ENCODE data around the gene AQP2. TPM values are rescaled to one million over a fixed set of nuclear protein-coding genes. Genes with fewer than 3 reads are reported as not detected.
A peak's percentile ranks its signal among the peaks of the same experiment; 100 is the strongest.

AQP2 gene
- total and polyA plus RNA-seq, 4 donors: not detected

DNA sequence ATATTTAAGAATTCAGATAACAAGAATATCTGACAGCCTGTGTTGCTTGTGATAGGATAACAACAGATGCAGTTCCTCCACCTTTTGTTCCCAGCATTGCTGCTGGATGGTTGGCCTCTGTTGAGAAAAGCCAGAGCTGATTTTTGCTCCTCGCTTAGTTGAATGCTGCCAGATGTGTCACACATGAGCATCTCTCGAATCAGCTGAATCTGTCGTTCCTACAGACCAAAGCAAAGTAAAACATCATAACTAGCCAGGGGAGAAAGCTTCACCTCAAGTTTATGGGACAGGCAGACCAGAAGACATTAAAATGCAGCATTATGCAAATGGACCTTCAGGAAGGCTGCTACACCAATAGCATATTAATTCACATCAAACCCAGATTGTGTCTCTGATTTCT lies 54.6 kb downstream of the AQP2 start:
- DNase-seq (no peak), ATAC-seq (ENCODE audit: insufficient read depth, low FRiP score) (no peak)
- Histone ChIP-seq H3K27ac (ENCODE audit: low read depth in 1 of 2, low read length in 1 of 2) (no peak overlapping the region), H3K36me3 (ENCODE audit: control insufficient read depth in 4 of 4, insufficient read depth in 4 of 4, low read length in 4 of 4) (peaks cover 0 to 16% (median 5%) of the 10 kb centered on the region in 4 donors), H3K9me3 (ENCODE audit: control insufficient read depth in 4 of 4, insufficient read depth in 3 of 4, low read length in 3 of 4) (no peaks in the 10 kb centered on the region), H3K4me1 (ENCODE audit: control insufficient read depth in 5 of 5, insufficient read depth in 5 of 5, low read length in 5 of 5) (peaks cover 0 to 8% (median 0%) of the 10 kb centered on the region in 5 donors), H3K4me3 (no peak overlapping the region), H3K9ac (ENCODE audit: insufficient read depth in 1 of 2, low read length in 2 of 2) (no peak overlapping the region), H3K27me3 (ENCODE audit: control insufficient read depth in 3 of 3, insufficient read depth in 3 of 3, low read length in 2 of 3) (no peaks in the 10 kb centered on the region)
- TF ChIP-seq, protein P1, sequence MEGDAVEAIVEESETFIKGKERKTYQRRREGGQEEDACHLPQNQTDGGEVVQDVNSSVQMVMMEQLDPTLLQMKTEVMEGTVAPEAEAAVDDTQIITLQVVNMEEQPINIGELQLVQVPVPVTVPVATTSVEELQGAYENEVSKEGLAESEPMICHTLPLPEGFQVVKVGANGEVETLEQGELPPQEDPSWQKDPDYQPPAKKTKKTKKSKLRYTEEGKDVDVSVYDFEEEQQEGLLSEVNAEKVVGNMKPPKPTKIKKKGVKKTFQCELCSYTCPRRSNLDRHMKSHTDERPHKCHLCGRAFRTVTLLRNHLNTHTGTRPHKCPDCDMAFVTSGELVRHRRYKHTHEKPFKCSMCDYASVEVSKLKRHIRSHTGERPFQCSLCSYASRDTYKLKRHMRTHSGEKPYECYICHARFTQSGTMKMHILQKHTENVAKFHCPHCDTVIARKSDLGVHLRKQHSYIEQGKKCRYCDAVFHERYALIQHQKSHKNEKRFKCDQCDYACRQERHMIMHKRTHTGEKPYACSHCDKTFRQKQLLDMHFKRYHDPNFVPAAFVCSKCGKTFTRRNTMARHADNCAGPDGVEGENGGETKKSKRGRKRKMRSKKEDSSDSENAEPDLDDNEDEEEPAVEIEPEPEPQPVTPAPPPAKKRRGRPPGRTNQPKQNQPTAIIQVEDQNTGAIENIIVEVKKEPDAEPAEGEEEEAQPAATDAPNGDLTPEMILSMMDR (IDR thresholded peaks at IDR 0.05; ENCODE audit: control extremely low read depth, extremely low read depth): no peak
- 81 to 95% methylated on average over 3 of the region's 3 CpGs for WGBS, 2 donors

DNA sequence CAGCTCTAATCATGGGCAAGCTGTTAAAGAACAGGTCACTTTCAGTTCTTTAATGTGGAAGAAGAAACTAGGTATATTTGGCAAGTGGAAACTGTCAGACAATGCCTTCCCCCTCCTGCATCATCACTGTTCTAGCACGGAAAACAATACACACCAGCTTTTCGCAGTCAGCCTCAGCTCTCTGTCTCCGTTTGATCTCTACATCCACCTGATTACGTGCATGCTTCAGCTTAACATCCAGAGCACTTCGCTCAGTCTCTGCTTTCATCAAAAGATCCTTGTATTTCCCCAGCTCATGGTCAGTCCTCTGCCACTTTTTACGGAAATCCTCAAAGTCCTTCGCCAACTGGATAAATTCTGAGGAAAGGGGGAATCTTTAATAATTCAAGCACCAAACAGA lies 55.7 kb downstream of the AQP2 start:
- Histone ChIP-seq H3K4me1 (ENCODE audit: control insufficient read depth in 5 of 5, insufficient read depth in 5 of 5, low read length in 5 of 5) (peaks cover 0 to 4% (median 0%) of the 10 kb centered on the region in 5 donors), H3K27ac (ENCODE audit: low read depth in 1 of 2, low read length in 1 of 2) (no peak overlapping the region), H3K9ac (ENCODE audit: insufficient read depth in 1 of 2, low read length in 2 of 2) (peak overlapping the region in 1 of 2 donors; percentile 28), H3K27me3 (ENCODE audit: control insufficient read depth in 3 of 3, insufficient read depth in 3 of 3, low read length in 2 of 3) (no peaks in the 10 kb centered on the region), H3K4me3 (no peak overlapping the region), H3K36me3 (ENCODE audit: control insufficient read depth in 4 of 4, insufficient read depth in 4 of 4, low read length in 4 of 4) (peaks cover 0 to 17% (median 5%) of the 10 kb centered on the region in 4 donors), H3K9me3 (ENCODE audit: control insufficient read depth in 4 of 4, insufficient read depth in 3 of 4, low read length in 3 of 4) (no peaks in the 10 kb centered on the region)
- TF ChIP-seq, protein P1 (IDR thresholded peaks at IDR 0.05; ENCODE audit: control extremely low read depth, extremely low read depth): no peak
- DNase-seq (no peak), ATAC-seq (ENCODE audit: insufficient read depth, low FRiP score) (no peak)
- 94 to 95% methylated on average over 7 of the region's 7 CpGs for WGBS, 2 donors

DNA sequence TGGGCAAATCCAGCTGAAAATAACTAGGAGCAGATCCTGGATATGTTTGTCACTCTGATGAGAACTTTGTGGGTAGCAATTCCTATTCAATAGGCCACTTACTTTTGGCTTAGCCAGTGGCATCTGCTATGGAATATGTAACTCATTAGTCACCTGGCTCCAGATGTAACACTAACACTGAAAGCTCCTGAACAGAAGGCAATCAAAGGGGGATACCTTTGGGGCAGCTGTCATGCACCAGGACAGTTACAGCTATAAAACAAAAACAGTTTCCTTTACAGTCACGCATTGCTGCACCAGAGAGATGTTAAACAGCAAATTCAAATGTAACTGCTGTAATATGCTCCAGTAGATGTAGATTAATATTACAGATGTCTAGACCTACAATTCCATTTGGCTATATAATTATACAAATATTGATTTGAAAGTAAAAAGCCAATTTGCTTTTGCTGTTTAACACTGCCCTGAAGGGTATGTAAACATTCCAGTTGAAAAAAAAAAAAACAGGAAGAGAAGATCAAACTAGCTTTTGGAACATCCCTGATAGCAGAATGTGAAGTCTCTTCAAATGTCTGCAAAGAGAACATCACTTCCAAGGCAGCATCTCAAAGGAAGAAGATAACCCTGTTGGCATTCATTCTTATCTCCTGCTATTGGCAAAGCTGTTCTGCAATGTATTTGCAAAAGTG lies 56.4 kb downstream of the AQP2 start:
- TF ChIP-seq, protein P1 (IDR thresholded peaks at IDR 0.05; ENCODE audit: control extremely low read depth, extremely low read depth): no peak
- no peak for ATAC-seq (ENCODE audit: insufficient read depth, low FRiP score)
- H3K4me1 ChIP-seq (ENCODE audit: control insufficient read depth in 5 of 5, insufficient read depth in 5 of 5, low read length in 5 of 5): peaks cover 0 to 4% (median 0%) of the 10 kb centered on the region in 5 donors
- no peak for DNase-seq
- H3K27ac ChIP-seq (ENCODE audit: low read depth in 1 of 2, low read length in 1 of 2): no peak overlapping the region
- H3K9me3 ChIP-seq (ENCODE audit: control insufficient read depth in 4 of 4, insufficient read depth in 3 of 4, low read length in 3 of 4): no peaks in the 10 kb centered on the region
- WGBS, 2 donors: 75 to 81% methylated on average over 1 of the region's 1 CpG
- no peaks in the 10 kb centered on the region for H3K27me3 ChIP-seq (ENCODE audit: control insufficient read depth in 3 of 3, insufficient read depth in 3 of 3, low read length in 2 of 3)
- H3K4me3 ChIP-seq: no peak overlapping the region
- peak overlapping the region in 1 of 2 donors; percentile 28 for H3K9ac ChIP-seq (ENCODE audit: insufficient read depth in 1 of 2, low read length in 2 of 2)
- peaks cover 0 to 17% (median 4%) of the 10 kb centered on the region in 4 donors for H3K36me3 ChIP-seq (ENCODE audit: control insufficient read depth in 4 of 4, insufficient read depth in 4 of 4, low read length in 4 of 4)

Other genes starting within 250 kb of the AQP2 start
- 10 to 100 TPM; 30.9 to 51.2 TPM for gene FMNL3, start 243.3 kb upstream of the AQP2 start, total RNA-seq
- 10 to 100 TPM; 11.5 to 13.9 TPM for gene FMNL3, start 243.3 kb upstream of the AQP2 start, polyA plus RNA-seq
- 100 to 1,000 TPM; 555 to 661 TPM for gene TMBIM6, start 209.2 kb upstream of the AQP2 start, total RNA-seq
- gene TMBIM6, start 209.2 kb upstream of the AQP2 start, polyA plus RNA-seq: 100 to 1,000 TPM; 231 to 415 TPM
- gene NCKAP5L, start 122.3 kb upstream of the AQP2 start, total RNA-seq: 10 to 100 TPM; 20.9 to 30.8 TPM
- 10 to 100 TPM; 15.7 to 19.2 TPM for gene NCKAP5L, start 122.3 kb upstream of the AQP2 start, polyA plus RNA-seq
- 1 to 10 TPM; 2.6 to 4.4 TPM for gene BCDIN3D, start 107.6 kb upstream of the AQP2 start, total RNA-seq
- 1 to 10 TPM; 2.6 to 3.4 TPM for gene BCDIN3D, start 107.6 kb upstream of the AQP2 start, polyA plus RNA-seq
- gene FAIM2, start 46.8 kb upstream of the AQP2 start, total RNA-seq: 1 to 10 TPM in 1 of 2 donors, under 1 TPM in 1; 0.57 to 1.4 TPM
- under 1 TPM; 0.46 to 0.53 TPM for gene FAIM2, start 46.8 kb upstream of the AQP2 start, polyA plus RNA-seq
- gene AQP5, start 11.1 kb downstream of the AQP2 start, total RNA-seq: 10 to 100 TPM in 1 of 2 donors, 1 to 10 TPM in 1; 7.5 to 39.7 TPM
- gene AQP5, start 11.1 kb downstream of the AQP2 start, polyA plus RNA-seq: 10 to 100 TPM; 30.8 to 57.1 TPM
- gene AQP6, start 22.2 kb downstream of the AQP2 start, total RNA-seq: under 1 TPM; 0.31 to 0.40 TPM
- gene AQP6, start 22.2 kb downstream of the AQP2 start, polyA plus RNA-seq: under 1 TPM; 0.03 to 0.06 TPM
- 10 to 100 TPM; 13.1 to 26.8 TPM for gene RACGAP1, start 74.8 kb downstream of the AQP2 start, total RNA-seq
- gene RACGAP1, start 74.8 kb downstream of the AQP2 start, polyA plus RNA-seq: 1 to 10 TPM; 3.8 to 7.2 TPM
- 1 to 10 TPM; 2.0 TPM for gene ASIC1, start 106.9 kb downstream of the AQP2 start, total RNA-seq
- under 1 TPM; 0.41 to 0.69 TPM for gene ASIC1, start 106.9 kb downstream of the AQP2 start, polyA plus RNA-seq
- 10 to 100 TPM; 56.6 to 58.8 TPM for gene SMARCD1, start 134.6 kb downstream of the AQP2 start, total RNA-seq
- gene SMARCD1, start 134.6 kb downstream of the AQP2 start, polyA plus RNA-seq: 10 to 100 TPM; 11.9 to 26.6 TPM
- 10 to 100 TPM in 1 of 2 donors, not detected in 1; 20.0 TPM for gene GPD1, start 153.3 kb downstream of the AQP2 start, total RNA-seq
- 1 to 10 TPM; 1.7 to 9.9 TPM for gene GPD1, start 153.3 kb downstream of the AQP2 start, polyA plus RNA-seq
- gene COX14, start 161.5 kb downstream of the AQP2 start, total RNA-seq: 10 to 100 TPM; 31.2 to 62.7 TPM
- 10 to 100 TPM; 78.1 to 85.3 TPM for gene COX14, start 161.5 kb downstream of the AQP2 start, polyA plus RNA-seq
- gene CERS5, start 216.6 kb downstream of the AQP2 start, total RNA-seq: 10 to 100 TPM; 36.7 to 38.8 TPM
- 10 to 100 TPM; 32.6 to 54.0 TPM for gene CERS5, start 216.6 kb downstream of the AQP2 start, polyA plus RNA-seq

Data from lung (tissue), 12 donors.